ENCODE data around the gene ZNF33A. TPM values are rescaled to one million over a fixed set of nuclear protein-coding genes. Genes with fewer than 3 reads are reported as not detected.
"Not testable (repeated sequence)": the region's sequence is repeated elsewhere in the genome, so short reads cannot be mapped to it uniquely, and the experiment has no call there.

The ZNF33A gene
- total RNA-seq, 1 donor from 2014 or later = 24.3 TPM

DNA sequence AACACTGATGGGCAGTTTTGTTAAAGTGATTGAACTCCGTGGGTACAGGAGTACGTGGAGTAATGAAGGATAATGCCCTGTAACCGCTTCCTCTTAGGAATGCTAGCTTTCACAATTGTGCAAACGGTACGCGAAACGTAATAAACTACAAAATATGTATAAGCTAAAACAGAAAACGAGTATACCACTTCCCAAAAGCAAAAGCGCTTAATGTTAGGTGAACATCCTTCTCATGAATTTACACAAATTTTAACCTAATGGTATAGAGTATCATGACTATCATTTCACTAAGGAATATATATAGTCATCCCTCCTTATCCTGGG is 33.6 kb upstream of the ZNF33A start:
- H3K27me3 ChIP-seq (ENCODE audit: low read depth) = no peaks in the 10 kb centered on the region
- intact Hi-C loops (cut with micrococcal nuclease) = no loop called here
- peak overlapping the region; percentile 98 for H3K4me3 ChIP-seq
- TF ChIP-seq, protein P1, sequence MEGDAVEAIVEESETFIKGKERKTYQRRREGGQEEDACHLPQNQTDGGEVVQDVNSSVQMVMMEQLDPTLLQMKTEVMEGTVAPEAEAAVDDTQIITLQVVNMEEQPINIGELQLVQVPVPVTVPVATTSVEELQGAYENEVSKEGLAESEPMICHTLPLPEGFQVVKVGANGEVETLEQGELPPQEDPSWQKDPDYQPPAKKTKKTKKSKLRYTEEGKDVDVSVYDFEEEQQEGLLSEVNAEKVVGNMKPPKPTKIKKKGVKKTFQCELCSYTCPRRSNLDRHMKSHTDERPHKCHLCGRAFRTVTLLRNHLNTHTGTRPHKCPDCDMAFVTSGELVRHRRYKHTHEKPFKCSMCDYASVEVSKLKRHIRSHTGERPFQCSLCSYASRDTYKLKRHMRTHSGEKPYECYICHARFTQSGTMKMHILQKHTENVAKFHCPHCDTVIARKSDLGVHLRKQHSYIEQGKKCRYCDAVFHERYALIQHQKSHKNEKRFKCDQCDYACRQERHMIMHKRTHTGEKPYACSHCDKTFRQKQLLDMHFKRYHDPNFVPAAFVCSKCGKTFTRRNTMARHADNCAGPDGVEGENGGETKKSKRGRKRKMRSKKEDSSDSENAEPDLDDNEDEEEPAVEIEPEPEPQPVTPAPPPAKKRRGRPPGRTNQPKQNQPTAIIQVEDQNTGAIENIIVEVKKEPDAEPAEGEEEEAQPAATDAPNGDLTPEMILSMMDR (IDR thresholded peaks at IDR 0.05; ENCODE audit: borderline replicate concordance) = peak; percentile 4
- H3K27ac ChIP-seq (replicated peaks) = peak overlapping the region; percentile 100
- DNase-seq = no peak
- H3K9me3 ChIP-seq (replicated peaks) = peaks cover 4% of the 10 kb centered on the region
- H3K4me1 ChIP-seq = peaks cover 23% of the 10 kb centered on the region
- no peaks in the 10 kb centered on the region for H3K36me3 ChIP-seq

- TF ChIP-seq, protein P1 (IDR thresholded peaks at IDR 0.05; ENCODE audit: borderline replicate concordance) = no peak
- no peak overlapping the region for H3K4me3 ChIP-seq
- no peaks in the 10 kb centered on the region for H3K36me3 ChIP-seq
- no peaks in the 10 kb centered on the region for H3K27me3 ChIP-seq (ENCODE audit: low read depth)
- no peak for DNase-seq
- H3K27ac ChIP-seq (replicated peaks) = no peak overlapping the region
- H3K9me3 ChIP-seq (replicated peaks) = no peaks in the 10 kb centered on the region
- intact Hi-C loops (cut with micrococcal nuclease) = no loop called here
- no peaks in the 10 kb centered on the region for H3K4me1 ChIP-seq
Observed at GRCh38 chr10:37991655-37992054, 18.8 kb upstream of the ZNF33A start.

GRCh38 chr10:37992083-37992482 is 18.4 kb upstream of the ZNF33A start:
- Histone ChIP-seq H3K27ac (replicated peaks) (no peak overlapping the region), H3K9me3 (replicated peaks) (no peaks in the 10 kb centered on the region), H3K27me3 (ENCODE audit: low read depth) (no peaks in the 10 kb centered on the region), H3K36me3 (no peaks in the 10 kb centered on the region), H3K4me1 (no peaks in the 10 kb centered on the region), H3K4me3 (no peak overlapping the region)
- intact Hi-C loops (cut with micrococcal nuclease) = no loop called here
- TF ChIP-seq, protein P1 (IDR thresholded peaks at IDR 0.05; ENCODE audit: borderline replicate concordance) = no peak
- DNase-seq = no peak

GRCh38 chr10:37998920-37999319 is 11.6 kb upstream of the ZNF33A start:
- not testable (repeated sequence) for H3K4me3 ChIP-seq

DNA sequence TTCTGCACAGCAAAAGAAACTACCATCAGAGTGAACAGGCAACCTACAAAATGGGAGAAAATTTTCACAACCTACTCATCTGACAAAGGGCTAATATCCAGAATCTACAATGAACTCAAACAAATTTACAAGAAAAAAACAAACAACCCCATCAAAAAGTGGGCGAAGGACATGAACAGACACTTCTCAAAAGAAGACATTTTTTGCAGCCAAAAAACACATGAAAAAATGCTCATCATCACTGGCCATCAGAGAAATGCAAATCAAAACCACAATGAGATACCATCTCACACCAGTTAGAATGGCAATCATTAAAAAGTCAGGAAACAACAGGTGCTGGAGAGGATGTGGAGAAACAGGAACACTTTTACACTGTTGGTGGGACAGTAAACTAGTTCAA is 10.0 kb upstream of the ZNF33A start:
- H3K36me3 ChIP-seq; DNase-seq; H3K27ac ChIP-seq (replicated peaks); intact Hi-C loops (cut with micrococcal nuclease); H3K4me1 ChIP-seq; H3K27me3 ChIP-seq (ENCODE audit: low read depth); H3K9me3 ChIP-seq (replicated peaks); H3K4me3 ChIP-seq: not testable (repeated sequence)

More at GRCh38 chr10:37998920-37999319, 11.6 kb upstream of the ZNF33A start:
- H3K4me1 ChIP-seq; intact Hi-C loops (cut with micrococcal nuclease); H3K9me3 ChIP-seq (replicated peaks); H3K27me3 ChIP-seq (ENCODE audit: low read depth); H3K27ac ChIP-seq (replicated peaks); DNase-seq; H3K36me3 ChIP-seq: not testable (repeated sequence)

GRCh38 chr10:38003026-38003425 is 7.4 kb upstream of the ZNF33A start:
- intact Hi-C loops (cut with micrococcal nuclease) = no loop called here
- TF ChIP-seq, protein P1 (IDR thresholded peaks at IDR 0.05; ENCODE audit: borderline replicate concordance) = no peak

DNA sequence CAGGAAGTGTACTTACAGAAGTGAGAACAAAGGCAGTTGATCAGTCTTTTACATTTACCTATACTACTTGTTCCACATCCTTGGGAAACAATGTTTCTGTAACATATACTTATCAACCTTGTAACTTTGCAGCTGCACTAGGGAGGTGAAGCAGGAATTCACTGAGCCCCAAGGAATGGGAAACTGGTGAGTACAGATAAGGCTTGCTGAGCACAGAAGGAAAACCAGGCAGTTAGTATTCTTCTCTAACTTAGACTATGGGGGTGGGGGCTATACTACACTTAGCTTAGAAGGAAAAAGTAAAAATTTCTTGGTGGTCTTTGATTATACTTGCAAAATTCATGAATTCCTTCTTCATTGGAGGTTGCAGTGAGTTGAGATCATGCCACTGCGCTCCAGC is 6.9 kb upstream of the ZNF33A start:
- TF ChIP-seq, protein P1 (IDR thresholded peaks at IDR 0.05; ENCODE audit: borderline replicate concordance) = no peak
- no peak overlapping the region for H3K4me3 ChIP-seq
- no peak overlapping the region for H3K27ac ChIP-seq (replicated peaks)
- H3K36me3 ChIP-seq = no peaks in the 10 kb centered on the region
- H3K4me1 ChIP-seq = no peaks in the 10 kb centered on the region
- intact Hi-C loops (cut with micrococcal nuclease) = no loop called here
- no peaks in the 10 kb centered on the region for H3K9me3 ChIP-seq (replicated peaks)
- H3K27me3 ChIP-seq (ENCODE audit: low read depth) = no peaks in the 10 kb centered on the region
- DNase-seq = no peak

More at GRCh38 chr10:38003026-38003425, 7.4 kb upstream of the ZNF33A start:
- H3K9me3 ChIP-seq (replicated peaks) = no peaks in the 10 kb centered on the region
- no peak for DNase-seq
- H3K27me3 ChIP-seq (ENCODE audit: low read depth) = no peaks in the 10 kb centered on the region
- no peaks in the 10 kb centered on the region for H3K4me1 ChIP-seq
- no peak overlapping the region for H3K27ac ChIP-seq (replicated peaks)
- no peaks in the 10 kb centered on the region for H3K36me3 ChIP-seq
- no peak overlapping the region for H3K4me3 ChIP-seq
